Measurements from ENCODE around the gene TMEM132C. TPM values are rescaled to one million over a fixed set of nuclear protein-coding genes. Genes with fewer than 3 reads are reported as not detected.

The TMEM132C gene
- total and polyA plus RNA-seq, 2 of the 4 experiments (the other 2 are of a cell fraction): not detected

GRCh38 chr12:128542844-128543243 is 275.9 kb downstream of the TMEM132C start:
- H4K5ac ChIP-seq (ENCODE audit: low read depth, low read length): no peak overlapping the region
- BruUV-seq (replicated peaks): no TSS peak

More at GRCh38 chr12:128542844-128543243, 275.9 kb downstream of the TMEM132C start:
- Histone ChIP-seq H4K20me1 (ENCODE audit: insufficient read depth, low read length) (no peaks in the 10 kb centered on the region), H2AFZ (replicated peaks; ENCODE audit: low read length, poor library complexity) (no peak overlapping the region), H3K56ac (ENCODE audit: extremely low read depth, insufficient read depth, low read length) (no peak overlapping the region), H3K27ac (ENCODE audit: insufficient read depth, low read length) (no peak overlapping the region), H2AK9ac (replicated peaks; ENCODE audit: low read depth, low read length, poor library complexity) (no peak overlapping the region), H2BK120ac (ENCODE audit: low read depth, low read length) (no peak overlapping the region), H4K91ac (ENCODE audit: insufficient read depth, low read depth, low read length) (no peak overlapping the region), H3K9ac (ENCODE audit: low read depth, low read length) (no peak overlapping the region), H3K36me3 (ENCODE audit: control insufficient read depth, insufficient read depth, low read length) (no peaks in the 10 kb centered on the region), H2BK20ac (ENCODE audit: low read depth, low read length) (no peak overlapping the region), H3K4me2 (ENCODE audit: low read depth, low read length) (no peak overlapping the region), H3K4ac (ENCODE audit: low read depth, low read length) (no peak overlapping the region), H3K4me3 (ENCODE audit: insufficient read depth, low read depth, low read length) (no peak overlapping the region), H3K9me3 (ENCODE audit: control insufficient read depth, insufficient read depth, low read length) (peaks cover 30% of the 10 kb centered on the region), H2AK5ac (ENCODE audit: low read depth, low read length) (no peak overlapping the region), H3K23ac (ENCODE audit: low read depth, low read length) (no peak overlapping the region), H3K27me3 (ENCODE audit: control insufficient read depth, insufficient read depth, low read length) (no peaks in the 10 kb centered on the region), H3K4me1 (ENCODE audit: control insufficient read depth, insufficient read depth, low read length) (no peaks in the 10 kb centered on the region), H3K14ac (replicated peaks; ENCODE audit: low read depth, low read length) (no peak overlapping the region), H4K8ac (ENCODE audit: low read depth in 2 of 2, low read length in 2 of 2) (no peak overlapping the region), H2BK5ac (ENCODE audit: low read depth, low read length, poor library complexity, severe bottlenecking) (no peak overlapping the region), H3K79me1 (ENCODE audit: low read depth in 1 of 2, low read length in 2 of 2) (no peaks in the 10 kb centered on the region), H3K9me1 (ENCODE audit: insufficient read depth, low read length) (no peaks in the 10 kb centered on the region), H3K18ac (ENCODE audit: low read depth, low read length) (no peak overlapping the region), H2BK15ac (ENCODE audit: low read depth, low read length) (no peak overlapping the region)
- dilution Hi-C loops (cut with HindIII; ENCODE audit: low sequenced_read_pairs, unreplicated experiment): no loop called here
- ATAC-seq (ENCODE audit: low read depth) (no peak), DNase-seq (no peak)
- CTCF ChIA-PET: no interaction called here
- in situ Hi-C loops (cut with MboI; ENCODE audit: low sequenced_read_pairs): no loop called here
- no peak for TF ChIP-seq FOS (IDR thresholded peaks at IDR 0.05; ENCODE audit: low read depth, low read length)
- TF ChIP-seq RFX5 (IDR thresholded peaks at IDR 0.05; ENCODE audit: low read depth, low read length): no peak
- no peak for TF ChIP-seq USF2 (IDR thresholded peaks at IDR 0.05; ENCODE audit: low read depth, low read length)
- no peak for TF ChIP-seq MAZ (IDR thresholded peaks at IDR 0.05; ENCODE audit: borderline replicate concordance, low read depth, low read length)
- no CpG with 5 or more reads among the region's 7 CpGs for WGBS, 2 experiments (ENCODE audit: extremely low coverage in 2 of 2, insufficient read length in 1 of 2)
- POLR2A ChIA-PET (ENCODE audit: unreplicated experiment): no interaction called here
- intact Hi-C loops (cut with micrococcal nuclease): no loop called here

Measured in IMR-90 (cell line).